ENCODE results near the gene CNIH3.
"Not testable (repeated sequence)": the region's sequence is repeated elsewhere in the genome, so short reads cannot be mapped to it uniquely, and the experiment has no call there.

The CNIH3 gene

GRCh38 chr1:224683936-224684335, 67.8 kb downstream of the CNIH3 start:
- TF ChIP-seq, protein P1, sequence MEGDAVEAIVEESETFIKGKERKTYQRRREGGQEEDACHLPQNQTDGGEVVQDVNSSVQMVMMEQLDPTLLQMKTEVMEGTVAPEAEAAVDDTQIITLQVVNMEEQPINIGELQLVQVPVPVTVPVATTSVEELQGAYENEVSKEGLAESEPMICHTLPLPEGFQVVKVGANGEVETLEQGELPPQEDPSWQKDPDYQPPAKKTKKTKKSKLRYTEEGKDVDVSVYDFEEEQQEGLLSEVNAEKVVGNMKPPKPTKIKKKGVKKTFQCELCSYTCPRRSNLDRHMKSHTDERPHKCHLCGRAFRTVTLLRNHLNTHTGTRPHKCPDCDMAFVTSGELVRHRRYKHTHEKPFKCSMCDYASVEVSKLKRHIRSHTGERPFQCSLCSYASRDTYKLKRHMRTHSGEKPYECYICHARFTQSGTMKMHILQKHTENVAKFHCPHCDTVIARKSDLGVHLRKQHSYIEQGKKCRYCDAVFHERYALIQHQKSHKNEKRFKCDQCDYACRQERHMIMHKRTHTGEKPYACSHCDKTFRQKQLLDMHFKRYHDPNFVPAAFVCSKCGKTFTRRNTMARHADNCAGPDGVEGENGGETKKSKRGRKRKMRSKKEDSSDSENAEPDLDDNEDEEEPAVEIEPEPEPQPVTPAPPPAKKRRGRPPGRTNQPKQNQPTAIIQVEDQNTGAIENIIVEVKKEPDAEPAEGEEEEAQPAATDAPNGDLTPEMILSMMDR (IDR thresholded peaks at IDR 0.05; ENCODE audit: low read depth, low read length, missing control alignments): no peak
- in situ Hi-C loops (cut with HindIII; ENCODE audit: low sequenced_read_pairs): no loop called here
- no peak overlapping the region for H3K4me3 ChIP-seq (ENCODE audit: low read depth, low read length)
- DNase-seq (ENCODE audit: low read depth): no peak

- TF ChIP-seq, protein P1 (IDR thresholded peaks at IDR 0.05; ENCODE audit: low read depth, low read length, missing control alignments): no peak
- no peak for DNase-seq (ENCODE audit: low read depth)
- in situ Hi-C loops (cut with HindIII; ENCODE audit: low sequenced_read_pairs): no loop called here
- H3K4me3 ChIP-seq (ENCODE audit: low read depth, low read length): no peak overlapping the region
Measured at GRCh38 chr1:224684979-224685425, 68.9 kb downstream of the CNIH3 start.

DNA sequence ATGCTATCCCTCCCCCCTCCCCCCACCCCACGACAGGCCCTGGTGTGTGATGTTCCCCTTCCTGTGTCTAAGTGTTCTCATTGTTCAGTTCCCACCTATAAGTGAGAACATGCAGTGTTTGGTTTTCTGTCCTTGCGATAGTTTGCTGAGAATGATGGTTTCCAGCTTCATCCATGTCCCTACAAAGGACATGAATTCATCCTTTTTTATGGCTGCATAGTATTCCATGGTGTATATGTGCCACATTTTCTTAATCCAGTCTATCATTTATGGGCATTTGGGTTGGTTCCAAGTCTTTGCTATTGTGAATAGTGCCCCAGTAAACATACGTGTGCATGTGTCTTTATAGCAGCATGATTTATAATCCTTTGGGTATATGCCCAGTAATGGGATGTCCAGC, 70.0 kb downstream of the CNIH3 start:
- in situ Hi-C loops (cut with HindIII; ENCODE audit: low sequenced_read_pairs); H3K4me3 ChIP-seq (ENCODE audit: low read depth, low read length); DNase-seq (ENCODE audit: low read depth): not testable (repeated sequence)

GRCh38 chr1:224687465-224687864, 71.3 kb downstream of the CNIH3 start:
- in situ Hi-C loops (cut with HindIII; ENCODE audit: low sequenced_read_pairs): no loop called here
- no peak for DNase-seq (ENCODE audit: low read depth)
- TF ChIP-seq, protein P1 (IDR thresholded peaks at IDR 0.05; ENCODE audit: low read depth, low read length, missing control alignments): no peak
- no peak overlapping the region for H3K4me3 ChIP-seq (ENCODE audit: low read depth, low read length)

DNA sequence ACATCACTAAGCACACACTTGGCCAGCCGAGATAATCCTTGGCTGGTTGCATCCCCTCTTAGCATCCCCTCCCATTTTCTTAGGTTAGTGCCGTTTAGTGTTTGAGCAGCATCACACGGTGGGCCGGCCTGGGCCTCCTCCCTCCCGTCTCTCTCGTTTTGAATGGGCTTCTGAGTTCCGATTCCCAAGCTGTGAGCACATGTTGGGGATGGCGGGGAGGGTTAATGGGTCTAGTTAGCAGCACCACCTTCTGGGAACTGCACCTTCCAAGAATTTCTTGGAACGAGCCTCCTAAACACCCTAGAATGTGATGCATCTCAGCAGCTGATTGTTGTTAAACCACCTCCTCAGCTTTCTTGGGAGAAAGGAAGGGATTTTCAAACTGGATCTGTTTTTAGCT, 73.3 kb downstream of the CNIH3 start:
- H3K4me3 ChIP-seq (ENCODE audit: low read depth, low read length): no peak overlapping the region
- in situ Hi-C loops (cut with HindIII; ENCODE audit: low sequenced_read_pairs): no loop called here
- DNase-seq (ENCODE audit: low read depth): no peak
- TF ChIP-seq, protein P1 (IDR thresholded peaks at IDR 0.05; ENCODE audit: low read depth, low read length, missing control alignments): no peak

DNA sequence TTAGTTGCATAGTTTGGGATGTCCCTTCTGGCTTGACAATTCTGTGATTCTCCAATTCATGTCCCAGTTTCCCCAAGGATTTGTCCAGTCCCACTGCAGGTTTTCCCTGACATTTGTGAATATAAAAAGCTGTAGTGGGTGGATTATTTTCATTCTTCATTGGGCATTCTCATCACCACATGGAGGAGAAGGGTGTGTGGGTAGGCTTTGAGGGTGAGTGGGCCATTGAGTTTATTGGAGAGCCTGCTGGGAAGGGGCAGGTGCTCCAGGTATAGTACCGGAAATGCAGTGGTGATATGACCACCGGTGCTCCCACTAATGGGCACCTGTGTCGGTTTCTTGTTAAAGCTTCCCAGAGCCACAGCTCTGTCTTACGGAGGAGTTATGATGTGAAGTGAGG, 74.5 kb downstream of the CNIH3 start:
- in situ Hi-C loops (cut with HindIII; ENCODE audit: low sequenced_read_pairs): no loop called here
- TF ChIP-seq, protein P1 (IDR thresholded peaks at IDR 0.05; ENCODE audit: low read depth, low read length, missing control alignments): no peak
- no peak overlapping the region for H3K4me3 ChIP-seq (ENCODE audit: low read depth, low read length)
- no peak for DNase-seq (ENCODE audit: low read depth)

DNA sequence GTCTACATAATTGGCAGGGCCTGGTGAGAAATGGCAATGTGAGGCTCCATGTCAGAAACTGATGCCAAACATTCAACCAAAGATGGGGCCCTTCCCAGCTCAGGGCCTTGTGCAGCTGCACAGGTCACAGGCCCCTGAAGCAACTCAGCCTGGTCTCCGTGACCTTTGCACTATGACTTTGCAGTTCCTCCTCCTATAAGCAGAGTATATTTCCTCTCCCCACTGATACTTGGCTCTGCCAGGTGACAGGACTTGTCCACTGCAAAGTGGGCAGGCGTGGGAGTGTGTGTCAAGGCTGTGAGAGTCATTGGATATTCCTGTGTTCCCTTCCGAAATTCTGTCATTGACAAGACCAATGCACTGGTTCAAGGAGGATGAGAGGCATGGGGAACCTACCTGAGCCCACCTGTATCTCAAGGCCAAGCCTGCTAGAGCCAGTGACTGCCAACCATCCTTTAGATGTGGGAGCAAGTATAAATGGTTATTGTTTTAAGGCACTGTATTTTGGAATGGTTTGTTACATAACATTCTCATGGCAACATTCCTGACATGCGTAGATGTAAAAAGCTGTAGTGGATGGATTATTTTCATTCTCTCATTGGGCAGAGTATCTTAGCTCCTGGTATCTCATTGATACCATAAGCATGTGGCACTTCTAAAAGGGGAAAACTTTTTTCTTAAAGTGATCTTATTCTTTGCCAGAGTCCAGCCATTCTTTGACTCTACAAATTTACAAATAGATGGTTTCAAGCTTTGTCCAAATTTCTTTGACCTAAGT, 75.2 kb downstream of the CNIH3 start:
- in situ Hi-C loops (cut with HindIII; ENCODE audit: low sequenced_read_pairs): no loop called here
- no peak overlapping the region for H3K4me3 ChIP-seq (ENCODE audit: low read depth, low read length)
- no peak for DNase-seq (ENCODE audit: low read depth)
- TF ChIP-seq, protein P1 (IDR thresholded peaks at IDR 0.05; ENCODE audit: low read depth, low read length, missing control alignments): no peak

All from astrocyte of the cerebellum (primary cell).